HEK293T (cell line): ENCODE data around the gene TCF7L2.

Experiments
- BHLHE40 ChIP-seq: fragments of 450-650 bp; IDR thresholded peaks from 2 replicates; pipeline ENCODE4 v1.6.1; 2016; ENCODE audit warnings: mild to moderate bottlenecking, moderate library complexity, borderline replicate concordance
- ELF4 ChIP-seq: fragments of 450-650 bp; IDR thresholded peaks from 2 replicates; pipeline ENCODE4 v1.6.1; 2017; ENCODE audit warnings: antibody characterized with exemption
- FOXM1 ChIP-seq: fragments of 450-650 bp; IDR thresholded peaks from 2 replicates; pipeline ENCODE4 v1.6.1; 2017; ENCODE audit warnings: mild to moderate bottlenecking, borderline replicate concordance
- LEF1 ChIP-seq: fragments of 450-650 bp; IDR thresholded peaks from 2 replicates; pipeline ENCODE4 v1.6.1; 2017; ENCODE audit warnings: mild to moderate bottlenecking, borderline replicate concordance
- ZNF384 ChIP-seq: fragments of 450-650 bp; IDR thresholded peaks from 2 replicates; pipeline ENCODE4 v1.6.1; 2016
- TF ChIP-seq, protein P1 (sequence below): fragments of 450-650 bp; IDR thresholded peaks from 2 replicates; pipeline ENCODE4 v1.6.1; 2016

- no peak for TF ChIP-seq ZNF384
- TF ChIP-seq, protein P1, sequence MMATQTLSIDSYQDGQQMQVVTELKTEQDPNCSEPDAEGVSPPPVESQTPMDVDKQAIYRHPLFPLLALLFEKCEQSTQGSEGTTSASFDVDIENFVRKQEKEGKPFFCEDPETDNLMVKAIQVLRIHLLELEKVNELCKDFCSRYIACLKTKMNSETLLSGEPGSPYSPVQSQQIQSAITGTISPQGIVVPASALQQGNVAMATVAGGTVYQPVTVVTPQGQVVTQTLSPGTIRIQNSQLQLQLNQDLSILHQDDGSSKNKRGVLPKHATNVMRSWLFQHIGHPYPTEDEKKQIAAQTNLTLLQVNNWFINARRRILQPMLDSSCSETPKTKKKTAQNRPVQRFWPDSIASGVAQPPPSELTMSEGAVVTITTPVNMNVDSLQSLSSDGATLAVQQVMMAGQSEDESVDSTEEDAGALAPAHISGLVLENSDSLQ: no peak
- no peak for TF ChIP-seq BHLHE40
- TF ChIP-seq FOXM1: no peak
- TF ChIP-seq LEF1: no peak
- TF ChIP-seq ELF4: no peak
Observed at GRCh38 chr10:112913661-112914287, 36.3 kb upstream of the TCF7L2 start.
